GM23338 (cell line): ENCODE data around the gene DDX56. TPM values are rescaled to one million over a fixed set of nuclear protein-coding genes. Genes with fewer than 3 reads are reported as not detected.

Experiments
- ATAC-seq: fragments of 200-7000 bp; cut with Tn5 transposase; 3 replicates; pipeline ENCODE4 v1.9.1; 2020
- DNase-seq: peaks from one replicate; pipeline ENCODE4 v3.0.0-alpha.2; 2015; ENCODE audit warnings: low spot score
- H2AFZ ChIP-seq: fragments of 200-600 bp; sonication (generic); 2 replicates; pipeline ENCODE4 v1.8.0; 2016; ENCODE audit warnings: antibody characterized with exemption, mild to moderate bottlenecking, moderate library complexity
- H3F3A ChIP-seq: fragments of 200-600 bp; sonication (generic); replicated peaks from 2 replicates; pipeline ENCODE4 v1.8.0; 2017; ENCODE audit warnings: antibody characterized with exemption, mixed run types, low read depth
- H3K27ac ChIP-seq: fragments of 200-600 bp; sonication (generic); 2 replicates; pipeline ENCODE4 v1.6.1; 2016; ENCODE audit warnings: low read depth
- H3K27me3 ChIP-seq: fragments of 200-600 bp; sonication (generic); 2 replicates; pipeline ENCODE4 v1.8.0; 2016; ENCODE audit warnings: mild to moderate bottlenecking, mixed run types, moderate library complexity; ENCODE audit not compliant: insufficient read depth
- H3K36me3 ChIP-seq: fragments of 200-600 bp; sonication (generic); 2 replicates; pipeline ENCODE4 v1.8.0; 2016; ENCODE audit warnings: mild to moderate bottlenecking; ENCODE audit not compliant: insufficient read depth
- H3K4me1 ChIP-seq: fragments of 200-600 bp; sonication (generic); 2 replicates; pipeline ENCODE4 v1.8.0; 2016; ENCODE audit warnings: mild to moderate bottlenecking, moderate library complexity; ENCODE audit not compliant: insufficient read depth
- H3K4me2 ChIP-seq: fragments of 200-600 bp; sonication (generic); 2 replicates; pipeline ENCODE4 v1.7.1; 2017; ENCODE audit warnings: mixed run types
- H3K4me3 ChIP-seq: fragments of 200-600 bp; sonication (generic); 2 replicates; pipeline ENCODE4 v1.6.1; 2016; ENCODE audit warnings: mixed run types
- H3K79me2 ChIP-seq: fragments of 200-600 bp; sonication (generic); replicated peaks from 2 replicates; pipeline ENCODE4 v1.8.0; 2017; ENCODE audit warnings: mild to moderate bottlenecking; ENCODE audit not compliant: insufficient read depth
- H3K9me2 ChIP-seq: fragments of 200-600 bp; sonication (generic); 2 replicates; pipeline ENCODE4 v1.8.0; 2017; ENCODE audit not compliant: insufficient read depth
- H4K20me1 ChIP-seq: fragments of 200-600 bp; sonication (generic); replicated peaks from 2 replicates; pipeline ENCODE4 v1.8.0; 2017; ENCODE audit warnings: mild to moderate bottlenecking; ENCODE audit not compliant: insufficient read depth
- H3K27ac Mint-ChIP-seq: 2 replicates; pipeline ENCODE4 v1.8.0; 2020; ENCODE audit warnings: inconsistent platforms, mild to moderate bottlenecking, moderate library complexity, mixed read lengths
- H3K27me3 Mint-ChIP-seq: 3 replicates; pipeline ENCODE4 v1.8.0; 2022; ENCODE audit warnings: low read depth, mild to moderate bottlenecking, moderate library complexity, mixed read lengths, inconsistent platforms; ENCODE audit not compliant: insufficient read depth, poor library complexity
- H3K36me3 Mint-ChIP-seq: 3 replicates; pipeline ENCODE4 v1.8.0; 2021; ENCODE audit warnings: low read depth, mild to moderate bottlenecking, inconsistent platforms, moderate library complexity, mixed read lengths
- H3K4me1 Mint-ChIP-seq: 3 replicates; pipeline ENCODE4 v1.8.0; 2020; ENCODE audit warnings: mild to moderate bottlenecking, inconsistent platforms, mixed read lengths
- H3K4me3 Mint-ChIP-seq: 3 replicates; pipeline ENCODE4 v1.8.0; 2021; ENCODE audit warnings: moderate library complexity, mild to moderate bottlenecking, inconsistent platforms, mixed read lengths
- H3K9me3 Mint-ChIP-seq: 3 replicates; pipeline ENCODE4 v1.8.0; 2020; ENCODE audit warnings: moderate library complexity, mild to moderate bottlenecking, inconsistent platforms, mixed read lengths
- CREB1 ChIP-seq: fragments of 250-450 bp; sonication (Bioruptor Pico); IDR thresholded peaks from 2 replicates; pipeline ENCODE4 v1.5.0; 2020; ENCODE audit warnings: low read depth, mild to moderate bottlenecking, moderate library complexity
- NANOG ChIP-seq: IDR thresholded peaks from 2 replicates; pipeline ENCODE4 v1.6.1; 2016; ENCODE audit warnings: antibody characterized with exemption, borderline replicate concordance
- POLR2AphosphoS5 ChIP-seq: IDR thresholded peaks from 2 replicates; pipeline ENCODE4 v1.6.1; 2016; ENCODE audit warnings: antibody characterized with exemption, low read depth
- STAT1 ChIP-seq: IDR thresholded peaks from one replicate; pipeline ENCODE4 v1.6.1; 2016; ENCODE audit warnings: antibody characterized with exemption; ENCODE audit not compliant: unreplicated experiment
- ZNF114 ChIP-seq: fragments of 250-450 bp; sonication (Bioruptor Pico); IDR thresholded peaks from 2 replicates; pipeline ENCODE4 v1.5.0; 2020; ENCODE audit warnings: mild to moderate bottlenecking, moderate library complexity
- ZNF331 ChIP-seq: fragments of 250-450 bp; sonication (Bioruptor Pico); IDR thresholded peaks from 2 replicates; pipeline ENCODE4 v1.5.0; 2020; ENCODE audit warnings: low read depth, mild to moderate bottlenecking, moderate library complexity
- polyA plus RNA-seq: library from polyadenylated mRNA; unstranded; fragments of >200 nt; fragmentation: Nextera tagmentation; extraction: Ambion mirVana; gene quantifications from 2 replicates; pipeline ENCODE4 v1.2.1, GENCODE V29; 2016
- total RNA-seq: library from RNA; depleted of rRNA; stranded (reverse); fragments of >200 nt; shearing (Covaris generic); gene quantifications from 2 replicates; pipeline ENCODE4 v1.2.3, GENCODE V29; 2014
- TF ChIP-seq, protein P1 (sequence below): fragments of 250-450 bp; sonication (Bioruptor Pico); IDR thresholded peaks from 2 replicates; pipeline ENCODE4 v1.5.0; 2020; ENCODE audit warnings: mild to moderate bottlenecking, moderate library complexity
- TF ChIP-seq, protein P2 (sequence below), 2 experiments: fragments of 200-600 bp in 1 of 2; sonication (generic) in 1 of 2; conservative IDR thresholded peaks; 2 replicates each; pipeline versions ENCODE4 v1.5.1 to v1.6.1; 2016 to 2017; ENCODE audit warnings: antibody characterized with exemption in 2 of 2, low read depth in 2 of 2, mild to moderate bottlenecking in 2 of 2, moderate library complexity in 1 of 2
- TF ChIP-seq, protein P3 (sequence below): IDR thresholded peaks from one replicate; pipeline ENCODE4 v1.6.1; 2018; ENCODE audit warnings: antibody characterized with exemption; ENCODE audit not compliant: unreplicated experiment
- TF ChIP-seq, protein P4 (sequence below): IDR thresholded peaks from 2 replicates; pipeline ENCODE4 v1.6.1; 2016; ENCODE audit warnings: antibody characterized with exemption

Gene DDX56
- total and polyA plus RNA-seq, 2 experiments from 2014 or later: 44.1 to 72.3 TPM

DNA sequence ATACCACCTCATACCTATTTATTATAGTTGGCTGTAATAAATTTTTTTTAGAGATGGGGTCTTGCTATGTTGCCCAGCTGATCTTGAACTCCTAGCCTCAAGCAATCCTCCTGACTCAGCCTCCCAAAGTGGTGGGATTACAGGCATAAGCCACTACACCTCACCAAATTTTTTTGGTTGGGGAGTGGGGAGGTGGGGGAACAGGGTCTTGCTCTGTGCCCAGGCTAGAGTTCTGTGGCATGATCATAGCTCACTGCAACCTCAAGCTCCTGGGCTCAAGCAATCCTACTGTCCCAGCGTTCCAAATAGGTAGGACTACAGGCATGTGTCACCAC lies 28.8 kb upstream of the DDX56 start:
- H3K9me3 Mint-ChIP-seq: no peaks in the 10 kb centered on the region; the same call in 2 of the 3 replicates

DNA sequence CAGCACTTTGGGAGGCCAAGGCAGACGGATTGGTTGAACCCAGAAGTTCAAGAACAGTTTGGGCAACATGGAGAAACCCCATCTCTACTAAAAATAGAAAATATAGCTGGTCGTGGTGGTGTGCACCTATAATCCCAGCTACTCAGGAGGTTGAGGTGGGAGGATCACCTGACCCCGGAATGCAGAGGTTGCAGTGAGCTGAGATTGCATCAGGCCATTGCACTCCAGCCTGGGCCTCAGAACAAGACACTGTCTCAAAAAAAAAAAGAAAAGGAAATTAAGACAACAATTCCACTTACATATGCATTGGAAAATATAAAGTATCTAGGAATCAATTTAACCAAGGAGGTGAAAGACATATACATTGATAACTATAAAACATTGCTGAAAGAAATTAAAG lies 25.5 kb upstream of the DDX56 start:
- Histone ChIP-seq H2AFZ (no peak overlapping the region), H3K4me1 (no peaks in the 10 kb centered on the region), H3K4me2 (no peak overlapping the region), H4K20me1 (no peaks in the 10 kb centered on the region), H3K36me3 (no peaks in the 10 kb centered on the region), H3K27ac (no peak overlapping the region), H3K79me2 (no peaks in the 10 kb centered on the region), H3K9me2 (no peaks in the 10 kb centered on the region), H3F3A (no peaks in the 10 kb centered on the region), H3K27me3 (no peaks in the 10 kb centered on the region), H3K4me3 (no peak overlapping the region)
- Mint-ChIP-seq H3K27me3 (peaks cover 3% of the 10 kb centered on the region), H3K9me3 (no peaks in the 10 kb centered on the region), H3K27ac (no peak overlapping the region), H3K4me3 (no peak overlapping the region), H3K36me3 (no peaks in the 10 kb centered on the region), H3K4me1 (no peaks in the 10 kb centered on the region)
- DNase-seq (no peak), ATAC-seq (no peak)
- TF ChIP-seq, protein P1, sequence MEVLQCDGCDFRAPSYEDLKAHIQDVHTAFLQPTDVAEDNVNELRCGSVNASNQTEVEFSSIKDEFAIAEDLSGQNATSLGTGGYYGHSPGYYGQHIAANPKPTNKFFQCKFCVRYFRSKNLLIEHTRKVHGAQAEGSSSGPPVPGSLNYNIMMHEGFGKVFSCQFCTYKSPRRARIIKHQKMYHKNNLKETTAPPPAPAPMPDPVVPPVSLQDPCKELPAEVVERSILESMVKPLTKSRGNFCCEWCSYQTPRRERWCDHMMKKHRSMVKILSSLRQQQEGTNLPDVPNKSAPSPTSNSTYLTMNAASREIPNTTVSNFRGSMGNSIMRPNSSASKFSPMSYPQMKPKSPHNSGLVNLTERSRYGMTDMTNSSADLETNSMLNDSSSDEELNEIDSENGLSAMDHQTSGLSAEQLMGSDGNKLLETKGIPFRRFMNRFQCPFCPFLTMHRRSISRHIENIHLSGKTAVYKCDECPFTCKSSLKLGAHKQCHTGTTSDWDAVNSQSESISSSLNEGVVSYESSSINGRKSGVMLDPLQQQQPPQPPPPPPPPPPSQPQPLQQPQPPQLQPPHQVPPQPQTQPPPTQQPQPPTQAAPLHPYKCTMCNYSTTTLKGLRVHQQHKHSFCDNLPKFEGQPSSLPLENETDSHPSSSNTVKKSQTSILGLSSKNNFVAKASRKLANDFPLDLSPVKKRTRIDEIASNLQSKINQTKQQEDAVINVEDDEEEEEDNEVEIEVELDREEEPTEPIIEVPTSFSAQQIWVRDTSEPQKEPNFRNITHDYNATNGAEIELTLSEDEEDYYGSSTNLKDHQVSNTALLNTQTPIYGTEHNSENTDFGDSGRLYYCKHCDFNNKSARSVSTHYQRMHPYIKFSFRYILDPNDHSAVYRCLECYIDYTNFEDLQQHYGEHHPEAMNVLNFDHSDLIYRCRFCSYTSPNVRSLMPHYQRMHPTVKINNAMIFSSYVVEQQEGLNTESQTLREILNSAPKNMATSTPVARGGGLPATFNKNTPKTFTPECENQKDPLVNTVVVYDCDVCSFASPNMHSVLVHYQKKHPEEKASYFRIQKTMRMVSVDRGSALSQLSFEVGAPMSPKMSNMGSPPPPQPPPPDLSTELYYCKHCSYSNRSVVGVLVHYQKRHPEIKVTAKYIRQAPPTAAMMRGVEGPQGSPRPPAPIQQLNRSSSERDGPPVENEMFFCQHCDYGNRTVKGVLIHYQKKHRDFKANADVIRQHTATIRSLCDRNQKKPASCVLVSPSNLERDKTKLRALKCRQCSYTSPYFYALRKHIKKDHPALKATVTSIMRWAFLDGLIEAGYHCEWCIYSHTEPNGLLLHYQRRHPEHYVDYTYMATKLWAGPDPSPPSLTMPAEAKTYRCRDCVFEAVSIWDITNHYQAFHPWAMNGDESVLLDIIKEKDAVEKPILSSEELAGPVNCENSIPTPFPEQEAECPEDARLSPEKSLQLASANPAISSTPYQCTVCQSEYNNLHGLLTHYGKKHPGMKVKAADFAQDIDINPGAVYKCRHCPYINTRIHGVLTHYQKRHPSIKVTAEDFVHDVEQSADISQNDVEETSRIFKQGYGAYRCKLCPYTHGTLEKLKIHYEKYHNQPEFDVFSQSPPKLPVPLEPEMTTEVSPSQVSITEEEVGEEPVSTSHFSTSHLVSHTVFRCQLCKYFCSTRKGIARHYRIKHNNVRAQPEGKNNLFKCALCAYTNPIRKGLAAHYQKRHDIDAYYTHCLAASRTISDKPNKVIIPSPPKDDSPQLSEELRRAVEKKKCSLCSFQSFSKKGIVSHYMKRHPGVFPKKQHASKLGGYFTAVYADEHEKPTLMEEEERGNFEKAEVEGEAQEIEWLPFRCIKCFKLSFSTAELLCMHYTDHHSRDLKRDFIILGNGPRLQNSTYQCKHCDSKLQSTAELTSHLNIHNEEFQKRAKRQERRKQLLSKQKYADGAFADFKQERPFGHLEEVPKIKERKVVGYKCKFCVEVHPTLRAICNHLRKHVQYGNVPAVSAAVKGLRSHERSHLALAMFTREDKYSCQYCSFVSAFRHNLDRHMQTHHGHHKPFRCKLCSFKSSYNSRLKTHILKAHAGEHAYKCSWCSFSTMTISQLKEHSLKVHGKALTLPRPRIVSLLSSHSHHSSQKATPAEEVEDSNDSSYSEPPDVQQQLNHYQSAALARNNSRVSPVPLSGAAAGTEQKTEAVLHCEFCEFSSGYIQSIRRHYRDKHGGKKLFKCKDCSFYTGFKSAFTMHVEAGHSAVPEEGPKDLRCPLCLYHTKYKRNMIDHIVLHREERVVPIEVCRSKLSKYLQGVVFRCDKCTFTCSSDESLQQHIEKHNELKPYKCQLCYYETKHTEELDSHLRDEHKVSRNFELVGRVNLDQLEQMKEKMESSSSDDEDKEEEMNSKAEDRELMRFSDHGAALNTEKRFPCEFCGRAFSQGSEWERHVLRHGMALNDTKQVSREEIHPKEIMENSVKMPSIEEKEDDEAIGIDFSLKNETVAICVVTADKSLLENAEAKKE (CRISPR knock-in tag): no peak
- TF ChIP-seq STAT1: no peak
- TF ChIP-seq, protein P2, sequence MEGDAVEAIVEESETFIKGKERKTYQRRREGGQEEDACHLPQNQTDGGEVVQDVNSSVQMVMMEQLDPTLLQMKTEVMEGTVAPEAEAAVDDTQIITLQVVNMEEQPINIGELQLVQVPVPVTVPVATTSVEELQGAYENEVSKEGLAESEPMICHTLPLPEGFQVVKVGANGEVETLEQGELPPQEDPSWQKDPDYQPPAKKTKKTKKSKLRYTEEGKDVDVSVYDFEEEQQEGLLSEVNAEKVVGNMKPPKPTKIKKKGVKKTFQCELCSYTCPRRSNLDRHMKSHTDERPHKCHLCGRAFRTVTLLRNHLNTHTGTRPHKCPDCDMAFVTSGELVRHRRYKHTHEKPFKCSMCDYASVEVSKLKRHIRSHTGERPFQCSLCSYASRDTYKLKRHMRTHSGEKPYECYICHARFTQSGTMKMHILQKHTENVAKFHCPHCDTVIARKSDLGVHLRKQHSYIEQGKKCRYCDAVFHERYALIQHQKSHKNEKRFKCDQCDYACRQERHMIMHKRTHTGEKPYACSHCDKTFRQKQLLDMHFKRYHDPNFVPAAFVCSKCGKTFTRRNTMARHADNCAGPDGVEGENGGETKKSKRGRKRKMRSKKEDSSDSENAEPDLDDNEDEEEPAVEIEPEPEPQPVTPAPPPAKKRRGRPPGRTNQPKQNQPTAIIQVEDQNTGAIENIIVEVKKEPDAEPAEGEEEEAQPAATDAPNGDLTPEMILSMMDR (conservative IDR thresholded peaks at IDR 0.05; ENCODE audit: low read depth in 2 of 2): no peak
- TF ChIP-seq, protein P3, sequence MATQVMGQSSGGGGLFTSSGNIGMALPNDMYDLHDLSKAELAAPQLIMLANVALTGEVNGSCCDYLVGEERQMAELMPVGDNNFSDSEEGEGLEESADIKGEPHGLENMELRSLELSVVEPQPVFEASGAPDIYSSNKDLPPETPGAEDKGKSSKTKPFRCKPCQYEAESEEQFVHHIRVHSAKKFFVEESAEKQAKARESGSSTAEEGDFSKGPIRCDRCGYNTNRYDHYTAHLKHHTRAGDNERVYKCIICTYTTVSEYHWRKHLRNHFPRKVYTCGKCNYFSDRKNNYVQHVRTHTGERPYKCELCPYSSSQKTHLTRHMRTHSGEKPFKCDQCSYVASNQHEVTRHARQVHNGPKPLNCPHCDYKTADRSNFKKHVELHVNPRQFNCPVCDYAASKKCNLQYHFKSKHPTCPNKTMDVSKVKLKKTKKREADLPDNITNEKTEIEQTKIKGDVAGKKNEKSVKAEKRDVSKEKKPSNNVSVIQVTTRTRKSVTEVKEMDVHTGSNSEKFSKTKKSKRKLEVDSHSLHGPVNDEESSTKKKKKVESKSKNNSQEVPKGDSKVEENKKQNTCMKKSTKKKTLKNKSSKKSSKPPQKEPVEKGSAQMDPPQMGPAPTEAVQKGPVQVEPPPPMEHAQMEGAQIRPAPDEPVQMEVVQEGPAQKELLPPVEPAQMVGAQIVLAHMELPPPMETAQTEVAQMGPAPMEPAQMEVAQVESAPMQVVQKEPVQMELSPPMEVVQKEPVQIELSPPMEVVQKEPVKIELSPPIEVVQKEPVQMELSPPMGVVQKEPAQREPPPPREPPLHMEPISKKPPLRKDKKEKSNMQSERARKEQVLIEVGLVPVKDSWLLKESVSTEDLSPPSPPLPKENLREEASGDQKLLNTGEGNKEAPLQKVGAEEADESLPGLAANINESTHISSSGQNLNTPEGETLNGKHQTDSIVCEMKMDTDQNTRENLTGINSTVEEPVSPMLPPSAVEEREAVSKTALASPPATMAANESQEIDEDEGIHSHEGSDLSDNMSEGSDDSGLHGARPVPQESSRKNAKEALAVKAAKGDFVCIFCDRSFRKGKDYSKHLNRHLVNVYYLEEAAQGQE: no peak
- TF ChIP-seq, protein P4, sequence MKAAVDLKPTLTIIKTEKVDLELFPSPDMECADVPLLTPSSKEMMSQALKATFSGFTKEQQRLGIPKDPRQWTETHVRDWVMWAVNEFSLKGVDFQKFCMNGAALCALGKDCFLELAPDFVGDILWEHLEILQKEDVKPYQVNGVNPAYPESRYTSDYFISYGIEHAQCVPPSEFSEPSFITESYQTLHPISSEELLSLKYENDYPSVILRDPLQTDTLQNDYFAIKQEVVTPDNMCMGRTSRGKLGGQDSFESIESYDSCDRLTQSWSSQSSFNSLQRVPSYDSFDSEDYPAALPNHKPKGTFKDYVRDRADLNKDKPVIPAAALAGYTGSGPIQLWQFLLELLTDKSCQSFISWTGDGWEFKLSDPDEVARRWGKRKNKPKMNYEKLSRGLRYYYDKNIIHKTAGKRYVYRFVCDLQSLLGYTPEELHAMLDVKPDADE: no peak
- no peak for TF ChIP-seq POLR2AphosphoS5
- no peak for TF ChIP-seq ZNF331
- TF ChIP-seq ZNF114 (CRISPR knock-in tag): no peak
- TF ChIP-seq CREB1 (CRISPR knock-in tag): no peak

More for the DNA sequence above, 28.8 kb upstream of the DDX56 start:
- no peaks in the 10 kb centered on the region for H4K20me1 ChIP-seq
- H3K4me2 ChIP-seq: no peak overlapping the region
- TF ChIP-seq NANOG (no peak), ZNF331 (no peak)
- peaks cover 5% of the 10 kb centered on the region for H3K79me2 ChIP-seq
- H3K9me2 ChIP-seq: no peaks in the 10 kb centered on the region
- H3K36me3 ChIP-seq: no peaks in the 10 kb centered on the region
- no peak for ATAC-seq
- H2AFZ ChIP-seq: no peak overlapping the region
- H3K4me1 Mint-ChIP-seq: peaks cover 6% of the 10 kb centered on the region; the same call in 2 of the 3 replicates
- H3K27me3 ChIP-seq: no peaks in the 10 kb centered on the region
- H3K4me3 Mint-ChIP-seq: no peak overlapping the region
- no peak overlapping the region for H3K27ac ChIP-seq
- 0 out of 2 replicates have a peak, but pooled peaks cover 4% of the 10 kb centered on the region for H3F3A ChIP-seq
- H3K4me1 ChIP-seq: no peaks in the 10 kb centered on the region; the same call in 1 of the 2 replicates
- DNase-seq: no peak
- no peak overlapping the region for H3K27ac Mint-ChIP-seq
- H3K27me3 Mint-ChIP-seq: peaks cover 10% of the 10 kb centered on the region
- H3K4me3 ChIP-seq: no peak overlapping the region
- H3K36me3 Mint-ChIP-seq: peaks cover 3% of the 10 kb centered on the region
